HG03135 (cell line): Measurements from ENCODE around the gene MZF1.

ENCODE experiments used
- ATAC-seq: cut with Tn5 transposase; IDR thresholded peaks from one replicate; pipeline ENCODE4 v1.9.1; 2021; ENCODE audit warnings: mild to moderate bottlenecking, moderate library complexity; ENCODE audit not compliant: unreplicated experiment

MZF1 gene

GRCh38 chr19:58556622-58557220 is 16.4 kb downstream of the MZF1 start:
- ATAC-seq = no peak

- no peak for ATAC-seq
Measured at GRCh38 chr19:58555920-58556621, 17.1 kb downstream of the MZF1 start.

GRCh38 chr19:58555369-58555885 is 17.7 kb downstream of the MZF1 start:
- no peak for ATAC-seq

GRCh38 chr19:58554494-58555368 is 18.4 kb downstream of the MZF1 start, which contains the start of gene CHMP2A:
TSS of gene CHMP2A (minus strand) at chr19:58555105. CDS start at chr19:58554212, 893 bp downstream.
- ATAC-seq = peak; percentile 26

- ATAC-seq = no peak
Measured at GRCh38 chr19:58553799-58554493, 19.2 kb downstream of the MZF1 start.

- ATAC-seq = no peak
Measured at GRCh38 chr19:58552655-58553054, 20.5 kb downstream of the MZF1 start.

- ATAC-seq = no peak
Measured at GRCh38 chr19:58551577-58552471, 21.3 kb downstream of the MZF1 start.

GRCh38 chr19:58551123-58551497 is 22.0 kb downstream of the MZF1 start:
- ATAC-seq = no peak

GRCh38 chr19:58550362-58551122 is 22.6 kb downstream of the MZF1 start:
- ATAC-seq = no peak

GRCh38 chr19:58549664-58550361 is 23.3 kb downstream of the MZF1 start:
- no peak for ATAC-seq

GRCh38 chr19:58548859-58549663 is 24.1 kb downstream of the MZF1 start:
- ATAC-seq = no peak

- no peak for ATAC-seq
Measured at GRCh38 chr19:58547323-58548312, 25.5 kb downstream of the MZF1 start.

- no peak for ATAC-seq
Measured at GRCh38 chr19:58546019-58546530, 27.1 kb downstream of the MZF1 start.

GRCh38 chr19:58545286-58546018 is 27.7 kb downstream of the MZF1 start:
- no peak for ATAC-seq

- peak; percentile 44 for ATAC-seq
Measured at GRCh38 chr19:58544591-58545285, 28.4 kb downstream of the MZF1 start.
